Progenitor cell of endocrine pancreas (in vitro differentiated cells): ENCODE measurements around the gene ABCA7. TPM values are rescaled to one million over a fixed set of nuclear protein-coding genes. Genes with fewer than 3 reads are reported as not detected.
A peak's percentile ranks its signal among the peaks of the same experiment; 100 is the strongest.

Source experiments
- DNase-seq: peaks from one replicate; pipeline ENCODE4 v3.0.0; 2021; ENCODE audit warnings: low spot score; ENCODE audit not compliant: unreplicated experiment
- H3K27ac Mint-ChIP-seq: 2 replicates; pipeline ENCODE4 v1.8.0; 2021; ENCODE audit warnings: mild to moderate bottlenecking, moderate library complexity, mixed read lengths
- H3K27me3 Mint-ChIP-seq: 2 replicates; pipeline ENCODE4 v1.8.0; 2021; ENCODE audit warnings: mixed read lengths
- H3K36me3 Mint-ChIP-seq: 2 replicates; pipeline ENCODE4 v1.8.0; 2022; ENCODE audit warnings: mixed read lengths; ENCODE audit not compliant: insufficient read depth
- H3K4me1 Mint-ChIP-seq: 2 replicates; pipeline ENCODE4 v1.8.0; 2021; ENCODE audit warnings: low read depth, mixed read lengths
- H3K4me3 Mint-ChIP-seq: 2 replicates; pipeline ENCODE4 v1.8.0; 2021; ENCODE audit warnings: low read depth, mild to moderate bottlenecking, moderate library complexity, mixed read lengths
- H3K9me3 Mint-ChIP-seq: 2 replicates; pipeline ENCODE4 v1.8.0; 2021; ENCODE audit warnings: low read depth, mixed read lengths
- CTCF ChIP-seq: fragments of 200-600 bp; sonication (generic); IDR thresholded peaks from one replicate; pipeline ENCODE4 v1.5.0; 2021; ENCODE audit warnings: antibody characterized with exemption, mild to moderate bottlenecking; ENCODE audit not compliant: unreplicated experiment
- total RNA-seq: library from RNA; stranded (reverse); gene quantifications from 2 replicates; pipeline ENCODE4 v1.2.1, GENCODE V29; 2021

ABCA7 gene
- total RNA-seq, 1 donor from 2014 or later, result 57.3 TPM

- no peak overlapping the region for H3K27ac Mint-ChIP-seq
- H3K4me1 Mint-ChIP-seq, result no peaks in the 10 kb centered on the region
- no peak for DNase-seq
- no peaks in the 10 kb centered on the region for H3K27me3 Mint-ChIP-seq
- TF ChIP-seq CTCF, result no peak
- H3K9me3 Mint-ChIP-seq, result no peaks in the 10 kb centered on the region
- peak overlapping the region; percentile 72 for H3K4me3 Mint-ChIP-seq
- peaks cover 7% of the 10 kb centered on the region for H3K36me3 Mint-ChIP-seq
Measured at GRCh38 chr19:1082928-1083816, 43.3 kb downstream of the ABCA7 start.

GRCh38 chr19:1084024-1084868 is 44.3 kb downstream of the ABCA7 start:
- no peak for TF ChIP-seq CTCF
- Mint-ChIP-seq H3K9me3 (no peaks in the 10 kb centered on the region), H3K27ac (no peak overlapping the region), H3K4me3 (peak overlapping the region; percentile 21), H3K36me3 (peaks cover 7% of the 10 kb centered on the region), H3K4me1 (no peaks in the 10 kb centered on the region), H3K27me3 (no peaks in the 10 kb centered on the region)
- DNase-seq, result no peak

DNA sequence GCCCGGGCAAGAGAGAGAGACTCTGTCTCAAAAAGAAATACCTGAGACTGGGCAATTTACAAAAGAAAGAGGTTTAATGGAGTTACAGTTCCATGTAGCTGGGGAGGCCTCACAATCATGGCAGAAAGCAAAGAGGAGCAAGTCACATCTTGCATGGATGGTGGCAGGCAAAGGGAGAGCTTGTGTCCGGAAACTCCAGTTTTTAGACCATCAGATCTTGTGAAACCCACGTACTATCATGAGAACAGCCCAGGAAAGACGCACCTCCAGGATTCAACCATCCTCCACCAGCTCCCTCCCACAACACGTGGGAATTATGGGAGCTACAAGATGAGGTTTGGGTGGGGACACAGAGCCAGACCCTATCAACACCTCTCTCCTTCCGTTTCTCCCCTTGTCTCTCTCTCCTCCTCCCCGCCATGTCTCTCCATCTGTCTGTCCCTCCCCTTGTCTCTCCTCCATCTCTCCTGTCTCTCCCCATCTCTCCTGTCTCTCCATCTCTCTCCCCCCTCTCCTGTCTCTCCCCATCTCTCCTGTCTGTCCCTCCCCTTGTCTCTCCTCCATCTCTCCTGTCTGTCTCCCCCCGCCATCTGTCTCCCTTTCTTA is 45.2 kb downstream of the ABCA7 start:
- Mint-ChIP-seq H3K9me3 (no peaks in the 10 kb centered on the region), H3K4me1 (no peaks in the 10 kb centered on the region), H3K27me3 (no peaks in the 10 kb centered on the region), H3K27ac (no peak overlapping the region), H3K36me3 (peaks cover 7% of the 10 kb centered on the region), H3K4me3 (no peak overlapping the region)
- TF ChIP-seq CTCF, result no peak
- no peak for DNase-seq

GRCh38 chr19:1085676-1086442 is 46.0 kb downstream of the ABCA7 start:
- DNase-seq, result no peak
- Mint-ChIP-seq H3K27me3 (no peaks in the 10 kb centered on the region), H3K4me1 (no peaks in the 10 kb centered on the region), H3K9me3 (no peaks in the 10 kb centered on the region), H3K36me3 (peaks cover 7% of the 10 kb centered on the region), H3K4me3 (no peak overlapping the region), H3K27ac (no peak overlapping the region)
- no peak for TF ChIP-seq CTCF

DNA sequence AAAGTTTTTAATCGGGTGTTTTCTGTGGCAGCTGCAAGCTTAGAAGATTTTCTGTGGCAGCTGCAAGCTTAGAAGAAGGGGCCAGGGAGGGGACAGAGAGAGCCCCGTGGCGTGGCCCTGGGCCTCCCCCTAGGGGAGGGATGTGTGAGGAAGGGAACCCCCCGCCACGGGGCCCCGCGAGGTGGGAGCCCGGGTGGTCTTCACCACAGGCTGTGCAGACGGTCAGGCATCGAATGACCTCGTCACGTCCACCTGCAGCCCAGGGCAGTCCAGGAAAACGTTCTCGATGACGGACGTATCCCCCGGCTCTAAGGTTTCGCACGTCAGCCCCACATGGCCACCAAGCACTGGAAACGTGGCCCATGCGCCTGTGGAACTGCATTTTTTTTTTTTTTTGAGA is 46.7 kb downstream of the ABCA7 start:
- Mint-ChIP-seq H3K27me3 (no peaks in the 10 kb centered on the region), H3K36me3 (peaks cover 7% of the 10 kb centered on the region), H3K27ac (no peak overlapping the region)

More for the DNA sequence above, 46.7 kb downstream of the ABCA7 start:
- Mint-ChIP-seq H3K4me1 (no peaks in the 10 kb centered on the region), H3K9me3 (no peaks in the 10 kb centered on the region), H3K4me3 (no peak overlapping the region)
- TF ChIP-seq CTCF, result no peak
- no peak for DNase-seq
